Loucy (cell line): Measurements from ENCODE around the gene CPA4.

Source experiments
- H2AFZ ChIP-seq: fragments of 200-600 bp; sonication (generic); 2 replicates; pipeline ENCODE4 v1.6.0; 2016; ENCODE audit warnings: antibody characterized with exemption, mild to moderate bottlenecking, low read length, moderate library complexity
- H3F3A ChIP-seq: fragments of 200-600 bp; 2 replicates; pipeline ENCODE4 v1.6.0; 2016; ENCODE audit warnings: antibody characterized with exemption, low read depth, mild to moderate bottlenecking
- H3K27me3 ChIP-seq: fragments of 200-600 bp; sonication (generic); 2 replicates; pipeline ENCODE4 v1.6.1; 2014; ENCODE audit warnings: low read length, mild to moderate bottlenecking; ENCODE audit not compliant: insufficient read depth, poor library complexity, severe bottlenecking
- H3K36me3 ChIP-seq: fragments of 200-600 bp; sonication (generic); 2 replicates; pipeline ENCODE4 v1.6.1; 2016; ENCODE audit warnings: low read length; ENCODE audit not compliant: insufficient read depth
- H3K4me1 ChIP-seq: fragments of 200-600 bp; sonication (generic); 2 replicates; pipeline ENCODE4 v1.5.1; 2014; ENCODE audit warnings: low read length, mild to moderate bottlenecking; ENCODE audit not compliant: insufficient read depth, poor library complexity, severe bottlenecking
- H3K4me2 ChIP-seq: fragments of 200-600 bp; sonication (generic); 2 replicates; pipeline ENCODE4 v1.6.0; 2014; ENCODE audit warnings: antibody characterized with exemption, low read length, low read depth, mild to moderate bottlenecking; ENCODE audit not compliant: poor library complexity, severe bottlenecking
- H3K4me3 ChIP-seq: fragments of 200-600 bp; sonication (generic); 2 replicates; pipeline ENCODE4 v1.5.1; 2014; ENCODE audit warnings: low read length, mild to moderate bottlenecking, mixed read lengths; ENCODE audit not compliant: poor library complexity, severe bottlenecking
- H3K79me2 ChIP-seq: fragments of 200-600 bp; sonication (generic); 2 replicates; pipeline ENCODE4 v1.6.1; 2014; ENCODE audit warnings: low read length; ENCODE audit not compliant: insufficient read depth
- H3K9ac ChIP-seq: fragments of 200-600 bp; sonication (generic); 2 replicates; pipeline ENCODE4 v1.6.0; 2014; ENCODE audit warnings: mild to moderate bottlenecking, low read depth, low read length, moderate library complexity; ENCODE audit not compliant: poor library complexity, severe bottlenecking
- H3K9me2 ChIP-seq: fragments of 200-600 bp; sonication (generic); replicated peaks from 2 replicates; pipeline ENCODE4 v1.6.1; 2016; ENCODE audit warnings: low read depth, low read length, mixed read lengths
- H3K9me3 ChIP-seq: fragments of 200-600 bp; sonication (generic); 2 replicates; pipeline ENCODE4 v1.6.1; 2014; ENCODE audit warnings: mild to moderate bottlenecking, antibody characterized with exemption, low read length, low read depth; ENCODE audit not compliant: insufficient read depth
- H4K20me1 ChIP-seq: fragments of 200-600 bp; sonication (generic); 2 replicates; pipeline ENCODE4 v1.6.0; 2014; ENCODE audit warnings: antibody characterized with exemption, low read length, mild to moderate bottlenecking; ENCODE audit not compliant: insufficient read depth, poor library complexity, severe bottlenecking
- CTCF ChIP-seq: fragments of 200-600 bp; sonication (generic); conservative IDR thresholded peaks from 2 replicates; pipeline ENCODE4 v1.5.1; 2014; ENCODE audit warnings: mild to moderate bottlenecking, antibody characterized with exemption, low read length
- EZH2phosphoT487 ChIP-seq: fragments of 200-600 bp; IDR thresholded peaks from 2 replicates; pipeline ENCODE4 v1.6.1; 2018; ENCODE audit warnings: antibody characterized with exemption, mild to moderate bottlenecking, moderate library complexity, borderline replicate concordance

CPA4 gene

GRCh38 chr7:130365088-130365487 is 72.1 kb downstream of the CPA4 start:
- Histone ChIP-seq H3K4me2 (no peak overlapping the region), H3K9ac (no peak overlapping the region), H3K4me3 (no peak overlapping the region), H3F3A (no peaks in the 10 kb centered on the region), H3K4me1 (peaks cover 35% of the 10 kb centered on the region), H2AFZ (no peak overlapping the region), H3K79me2 (no peaks in the 10 kb centered on the region), H3K9me2 (no peaks in the 10 kb centered on the region), H3K36me3 (no peaks in the 10 kb centered on the region), H3K27me3 (no peaks in the 10 kb centered on the region), H3K9me3 (no peaks in the 10 kb centered on the region), H4K20me1 (no peaks in the 10 kb centered on the region)
- TF ChIP-seq CTCF (no peak), EZH2phosphoT487 (no peak)

GRCh38 chr7:130365511-130366441 is 72.8 kb downstream of the CPA4 start:
- Histone ChIP-seq H4K20me1 (no peaks in the 10 kb centered on the region), H3F3A (no peaks in the 10 kb centered on the region), H2AFZ (no peak overlapping the region), H3K79me2 (no peaks in the 10 kb centered on the region), H3K4me1 (peaks cover 35% of the 10 kb centered on the region), H3K9me2 (no peaks in the 10 kb centered on the region), H3K27me3 (no peaks in the 10 kb centered on the region), H3K36me3 (no peaks in the 10 kb centered on the region), H3K9ac (no peak overlapping the region), H3K9me3 (no peaks in the 10 kb centered on the region), H3K4me2 (no peak overlapping the region), H3K4me3 (no peak overlapping the region)
- TF ChIP-seq CTCF (no peak), EZH2phosphoT487 (no peak)

GRCh38 chr7:130366564-130366963 is 73.6 kb downstream of the CPA4 start:
- Histone ChIP-seq H3K9me3 (no peaks in the 10 kb centered on the region), H3K4me2 (no peak overlapping the region), H3K4me3 (no peak overlapping the region), H3K36me3 (no peaks in the 10 kb centered on the region), H3K9ac (no peak overlapping the region), H3K9me2 (no peaks in the 10 kb centered on the region), H3K27me3 (no peaks in the 10 kb centered on the region), H3F3A (no peaks in the 10 kb centered on the region), H4K20me1 (no peaks in the 10 kb centered on the region), H3K4me1 (peaks cover 35% of the 10 kb centered on the region), H2AFZ (peak overlapping the region; percentile 37; the same call in 1 of the 2 replicates), H3K79me2 (no peaks in the 10 kb centered on the region)
- TF ChIP-seq EZH2phosphoT487, result no peak
- TF ChIP-seq CTCF, result no peak
